ENCODE measurements around the gene YBX2. TPM values are rescaled to one million over a fixed set of nuclear protein-coding genes. Genes with fewer than 3 reads are reported as not detected.
A peak's percentile ranks its signal among the peaks of the same experiment; 100 is the strongest.

Gene YBX2
- total RNA-seq, 4 donors from 2014 or later: 0.17 to 8.0 (median 2.4) TPM

DNA sequence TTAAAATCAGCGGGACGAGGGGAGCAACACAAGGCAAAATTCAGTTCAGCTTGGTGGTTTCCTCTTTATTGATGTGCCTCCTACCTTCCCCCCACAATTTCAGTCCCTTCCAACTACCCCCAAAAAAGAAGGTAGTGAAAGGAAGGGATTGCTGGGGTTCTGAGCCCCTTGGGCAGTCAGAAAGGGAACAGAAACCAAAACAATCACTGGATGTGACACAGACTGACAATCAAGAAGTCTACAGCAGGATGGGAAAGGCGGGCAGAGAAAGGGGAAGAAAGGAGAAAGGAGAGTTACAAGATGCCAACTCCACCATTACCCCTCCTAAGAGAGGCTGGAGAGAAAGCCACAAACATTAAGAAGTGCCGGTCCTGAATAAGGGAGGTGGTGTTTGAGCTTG, 54.1 kb downstream of the YBX2 start:
- intact Hi-C loops (cut with DNase I; ENCODE audit: low total_unique reads): no loop called here
- DNase-seq (ENCODE audit: low spot score in 2 of 2): no peak
- TF ChIP-seq, protein P1, sequence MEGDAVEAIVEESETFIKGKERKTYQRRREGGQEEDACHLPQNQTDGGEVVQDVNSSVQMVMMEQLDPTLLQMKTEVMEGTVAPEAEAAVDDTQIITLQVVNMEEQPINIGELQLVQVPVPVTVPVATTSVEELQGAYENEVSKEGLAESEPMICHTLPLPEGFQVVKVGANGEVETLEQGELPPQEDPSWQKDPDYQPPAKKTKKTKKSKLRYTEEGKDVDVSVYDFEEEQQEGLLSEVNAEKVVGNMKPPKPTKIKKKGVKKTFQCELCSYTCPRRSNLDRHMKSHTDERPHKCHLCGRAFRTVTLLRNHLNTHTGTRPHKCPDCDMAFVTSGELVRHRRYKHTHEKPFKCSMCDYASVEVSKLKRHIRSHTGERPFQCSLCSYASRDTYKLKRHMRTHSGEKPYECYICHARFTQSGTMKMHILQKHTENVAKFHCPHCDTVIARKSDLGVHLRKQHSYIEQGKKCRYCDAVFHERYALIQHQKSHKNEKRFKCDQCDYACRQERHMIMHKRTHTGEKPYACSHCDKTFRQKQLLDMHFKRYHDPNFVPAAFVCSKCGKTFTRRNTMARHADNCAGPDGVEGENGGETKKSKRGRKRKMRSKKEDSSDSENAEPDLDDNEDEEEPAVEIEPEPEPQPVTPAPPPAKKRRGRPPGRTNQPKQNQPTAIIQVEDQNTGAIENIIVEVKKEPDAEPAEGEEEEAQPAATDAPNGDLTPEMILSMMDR (IDR thresholded peaks at IDR 0.05): no peak
- TF ChIP-seq POLR2A (IDR thresholded peaks at IDR 0.05): no peak
- no peak overlapping the region for H3K4me3 ChIP-seq (ENCODE audit: low read depth, poor library complexity, severe bottlenecking)
- WGBS, 2 donors: 58 to 68% methylated on average over 4 of the region's 4 CpGs

DNA sequence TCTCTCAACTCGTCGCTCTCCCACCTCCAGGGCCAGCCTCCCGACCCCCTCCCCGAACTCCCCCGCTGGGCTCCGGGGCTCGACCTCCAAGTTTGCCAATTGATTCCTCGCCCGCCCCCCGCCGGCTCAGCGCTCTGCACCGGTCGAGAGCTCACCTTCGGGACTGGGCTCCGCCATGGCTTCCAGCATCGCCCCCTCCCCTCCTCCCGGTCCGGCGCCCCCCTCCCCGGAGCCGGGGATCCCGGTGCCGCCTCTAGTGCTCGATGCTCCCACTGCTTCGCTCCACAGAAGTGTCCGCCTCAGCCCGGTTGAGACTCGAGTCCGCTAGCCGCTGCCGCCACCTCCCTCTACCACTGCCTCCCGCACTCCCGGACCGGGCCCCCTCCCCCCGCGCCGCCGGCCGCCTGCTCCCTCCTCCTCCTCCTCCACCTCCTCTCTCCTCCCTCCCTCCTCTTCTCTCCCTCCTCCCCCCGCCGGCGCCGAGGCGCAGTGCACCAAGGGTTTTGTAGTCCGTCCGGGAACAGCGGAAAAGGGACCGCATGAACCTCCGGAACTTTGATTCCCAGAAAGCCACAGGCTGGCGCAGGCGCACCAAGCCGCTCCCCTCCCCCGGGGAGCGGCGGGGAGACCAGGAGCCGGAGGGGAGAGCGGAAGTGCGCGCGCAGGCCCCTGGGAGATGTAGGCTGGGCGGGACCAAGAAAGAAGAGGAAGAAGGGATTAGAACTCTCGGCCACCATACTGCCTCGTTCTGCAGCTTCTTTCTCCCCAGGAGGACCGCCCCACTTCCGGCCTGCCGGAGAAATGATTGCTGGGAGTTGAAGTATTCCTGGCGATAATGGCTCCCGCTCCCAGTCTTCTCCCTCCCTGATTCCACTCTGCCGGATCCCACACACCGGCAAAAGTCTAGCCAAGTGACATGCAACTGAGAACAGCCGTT, 55.1 kb downstream of the YBX2 start, which contains the start of gene PHF23:
Gene PHF23 (minus strand): TSS at position 367 of the 937 bp plus-strand sequence. CDS start 178 bp downstream, at position 189.
- H3K4me3 ChIP-seq (ENCODE audit: low read depth, poor library complexity, severe bottlenecking): peak within 1 kb of the TSS; percentile 99
- peak in 1 of 2 donors; percentile 40 for TF ChIP-seq POLR2A (IDR thresholded peaks at IDR 0.05)
- TF ChIP-seq, protein P1 (IDR thresholded peaks at IDR 0.05): peak in 1 of 3 donors; percentile 64
- WGBS, 2 donors: 1% methylated on average over 67 to 72 of the region's 72 CpGs
- intact Hi-C loops (cut with DNase I; ENCODE audit: low total_unique reads): no loop called here
- DNase-seq (ENCODE audit: low spot score in 2 of 2): peak; percentile 99 to 100

GRCh38 chr17:7238420-7239090, 55.9 kb downstream of the YBX2 start:
- DNase-seq (ENCODE audit: low spot score in 2 of 2): no peak
- TF ChIP-seq, protein P1 (IDR thresholded peaks at IDR 0.05): no peak
- TF ChIP-seq POLR2A (IDR thresholded peaks at IDR 0.05): no peak
- peak overlapping the region; percentile 99 for H3K4me3 ChIP-seq (ENCODE audit: low read depth, poor library complexity, severe bottlenecking)
- 0 to 1% methylated on average over 26 to 31 of the region's 39 CpGs for WGBS, 2 donors
- intact Hi-C loops (cut with DNase I; ENCODE audit: low total_unique reads): no loop called here

Other genes with a start within 250 kb of the YBX2 start
- gene CLEC10A, start 214.4 kb downstream of the YBX2 start, total RNA-seq: 1 to 10 TPM in 2 of 4 donors, under 1 TPM in 2; 0.46 to 5.4 (median 1.9) TPM
- 10 to 100 TPM in 1 of 4 donors, 1 to 10 TPM in 3; 6.7 to 10.1 (median 8.7) TPM for gene ASGR2, start 179.8 kb downstream of the YBX2 start, total RNA-seq
- gene ASGR1, start 115.3 kb downstream of the YBX2 start, total RNA-seq: 1 to 10 TPM; 1.3 to 6.6 (median 4.2) TPM
- gene DLG4, start 74.8 kb downstream of the YBX2 start, total RNA-seq: 1 to 10 TPM; 2.7 to 7.7 (median 4.7) TPM
- 1,000 to 10,000 TPM in 1 of 4 donors, 100 to 1,000 TPM in 3; 703 to 1,179 (median 863) TPM for gene ACADVL, start 74.7 kb downstream of the YBX2 start, total RNA-seq
- gene DVL2, start 60.1 kb downstream of the YBX2 start, total RNA-seq: 10 to 100 TPM; 51.7 to 87.5 (median 67.8) TPM
- 10 to 100 TPM; 23.4 to 32.5 (median 27.9) TPM for gene PHF23, start 55.2 kb downstream of the YBX2 start, total RNA-seq
- gene GABARAP, start 52.2 kb downstream of the YBX2 start, total RNA-seq: 100 to 1,000 TPM; 253 to 667 (median 538) TPM
- 10 to 100 TPM; 55.3 to 79.2 (median 70.4) TPM for gene CTDNEP1, start 42.9 kb downstream of the YBX2 start, total RNA-seq
- gene ELP5, start 42.4 kb downstream of the YBX2 start, total RNA-seq: 10 to 100 TPM; 10.8 to 20.6 (median 17.1) TPM
- gene CLDN7, start 32.2 kb downstream of the YBX2 start, total RNA-seq: 10 to 100 TPM in 3 of 4 donors, 1 to 10 TPM in 1; 6.7 to 25.6 (median 14.4) TPM
- 10 to 100 TPM in 2 of 4 donors, 1 to 10 TPM in 2; 4.3 to 13.6 (median 8.4) TPM for gene SLC2A4, start 12.9 kb downstream of the YBX2 start, total RNA-seq
- 100 to 1,000 TPM; 203 to 261 (median 221) TPM for gene EIF5A, start 13.0 kb upstream of the YBX2 start, total RNA-seq
- gene GPS2, start 20.7 kb upstream of the YBX2 start, total RNA-seq: 10 to 100 TPM; 48.8 to 93.6 (median 79.3) TPM
- gene NEURL4, start 34.7 kb upstream of the YBX2 start, total RNA-seq: 10 to 100 TPM; 13.3 to 44.8 (median 22.3) TPM
- 1 to 10 TPM; 2.9 to 5.6 (median 3.8) TPM for gene ACAP1, start 41.9 kb upstream of the YBX2 start, total RNA-seq
- 10 to 100 TPM; 30.3 to 65.4 (median 42.8) TPM for gene KCTD11, start 57.5 kb upstream of the YBX2 start, total RNA-seq
- not detected for gene TMEM95, start 60.5 kb upstream of the YBX2 start, total RNA-seq
- gene TNK1, start 86.5 kb upstream of the YBX2 start, total RNA-seq: 10 to 100 TPM; 13.0 to 25.4 (median 19.7) TPM
- gene PLSCR3, start 99.9 kb upstream of the YBX2 start, total RNA-seq: 10 to 100 TPM; 21.6 to 38.1 (median 24.5) TPM
- 10 to 100 TPM; 56.1 to 90.8 (median 65.5) TPM for gene TMEM256, start 109.5 kb upstream of the YBX2 start, total RNA-seq
- 1 to 10 TPM; 5.5 to 9.6 (median 6.4) TPM for gene NLGN2, start 113.2 kb upstream of the YBX2 start, total RNA-seq
- not detected for gene SPEM1, start 125.7 kb upstream of the YBX2 start, total RNA-seq
- not detected for gene SPEM2, start 131.0 kb upstream of the YBX2 start, total RNA-seq
- not detected for gene SPEM3, start 134.2 kb upstream of the YBX2 start, total RNA-seq
- 10 to 100 TPM; 15.5 to 23.2 (median 22.1) TPM for gene TMEM102, start 140.8 kb upstream of the YBX2 start, total RNA-seq
- gene FGF11, start 144.9 kb upstream of the YBX2 start, total RNA-seq: 10 to 100 TPM; 12.5 to 15.0 (median 13.9) TPM
- 10 to 100 TPM in 3 of 4 donors, 1 to 10 TPM in 1; 7.8 to 16.0 (median 13.6) TPM for gene CHRNB1, start 150.4 kb upstream of the YBX2 start, total RNA-seq
- 10 to 100 TPM; 40.4 to 52.3 (median 47.7) TPM for gene ZBTB4, start 185.0 kb upstream of the YBX2 start, total RNA-seq
- gene SLC35G6, start 186.8 kb upstream of the YBX2 start, total RNA-seq: not detected
- 100 to 1,000 TPM in 3 of 4 donors, 10 to 100 TPM in 1; 93.9 to 120 (median 110) TPM for gene POLR2A, start 189.7 kb upstream of the YBX2 start, total RNA-seq